GM12878 (cell line): Measurements from ENCODE around the gene ZBTB16. TPM values are rescaled to one million over a fixed set of nuclear protein-coding genes. Genes with fewer than 3 reads are reported as not detected.

Source experiments
- ATAC-seq: fragments of 200-7000 bp; cut with Tn5 transposase; 3 replicates; pipeline ENCODE4 v1.9.1; 2020; ENCODE audit warnings: mild to moderate bottlenecking, moderate library complexity
- BruUV-seq: library from RNA; stranded (reverse); fragments of 400-500 nt; replicated peaks from 2 replicates; lab custom pipeline; 2021; lab: Mats Ljungman, UMichigan
- CTCF ChIA-PET: fragments of 300-600 bp; sonication (Branson Sonifier 250); formaldehyde crosslinking; extraction: SDS; loops from one replicate; lab custom pipeline; 2021; ENCODE audit warnings: inconsistent platforms; lab: Yijun Ruan, JAX
- POLR2A ChIA-PET: fragments of 350-600 bp; formaldehyde crosslinking; extraction: SDS; loops from one replicate; lab custom pipeline; 2021; ENCODE audit warnings: inconsistent platforms; lab: Charles Lee
- RAD21 ChIA-PET: fragments of 300-600 bp; sonication (Branson Sonifier 250); formaldehyde crosslinking; loops from one replicate; lab custom pipeline; 2023; ENCODE audit warnings: antibody characterized with exemption; ENCODE audit not compliant: unreplicated experiment; lab: Charles Lee
- SMC1A ChIA-PET: fragments of 300-600 bp; sonication (Branson Sonifier 250); formaldehyde crosslinking; loops from one replicate; lab custom pipeline; 2023; ENCODE audit not compliant: unreplicated experiment, uncharacterized antibody; lab: Charles Lee
- DNase-seq: peaks from one replicate; pipeline ENCODE4 v3.0.0-alpha.2; 2011; ENCODE audit warnings: low read depth, low spot score
- FAIRE-seq: peaks from 3 replicates; lab custom pipeline; 2011; peaks lifted over from hg19 to GRCh38; lab: Jason Lieb, UNC
- H2AFZ ChIP-seq: 2 replicates; pipeline ENCODE4 v1.6.0; 2011; ENCODE audit warnings: low read depth, low read length, control low read depth; ENCODE audit not compliant: control insufficient read depth
- H3K27ac ChIP-seq: 2 replicates; pipeline ENCODE4 v1.5.1; 2011; ENCODE audit warnings: control low read depth; ENCODE audit not compliant: control insufficient read depth, insufficient read depth
- H3K27me3 ChIP-seq, 2 experiments: replicated peaks in 1 of 2; 2 replicates each; pipeline versions ENCODE4 v1.6.0 to v1.6.1; 2011; ENCODE audit warnings: low read length in 1 of 2; ENCODE audit not compliant: control insufficient read depth in 2 of 2, insufficient read depth in 2 of 2
- H3K36me3 ChIP-seq, 2 experiments: 2 replicates each; pipeline ENCODE4 v1.5.1; 2011; ENCODE audit warnings: low read length in 1 of 2; ENCODE audit not compliant: control insufficient read depth in 2 of 2, insufficient read depth in 2 of 2
- H3K4me1 ChIP-seq: 2 replicates; pipeline ENCODE4 v1.6.1; 2011; ENCODE audit warnings: mild to moderate bottlenecking, low read length, moderate library complexity, mixed read lengths; ENCODE audit not compliant: control insufficient read depth, insufficient read depth
- H3K4me2 ChIP-seq: 2 replicates; pipeline ENCODE4 v1.6.0; 2011; ENCODE audit warnings: control low read depth; ENCODE audit not compliant: control insufficient read depth, insufficient read depth
- H3K4me3 ChIP-seq: fragments of 200-600 bp; sonication (generic); 2 replicates; pipeline ENCODE4 v1.5.1; 2016
- H3K79me2 ChIP-seq: 2 replicates; pipeline ENCODE4 v1.6.0; 2011; ENCODE audit warnings: low read length; ENCODE audit not compliant: control insufficient read depth, insufficient read depth
- H3K9ac ChIP-seq: 2 replicates; pipeline ENCODE4 v1.8.0; 2011; ENCODE audit warnings: low read length, control low read depth, mixed read lengths; ENCODE audit not compliant: control insufficient read depth, insufficient read depth
- H3K9me3 ChIP-seq: replicated peaks from 3 replicates; pipeline ENCODE4 v1.5.1; 2011; ENCODE audit warnings: mild to moderate bottlenecking, low read length; ENCODE audit not compliant: control insufficient read depth, insufficient read depth
- H4K20me1 ChIP-seq: 2 replicates; pipeline ENCODE4 v1.6.0; 2011; ENCODE audit not compliant: control insufficient read depth, insufficient read depth
- CHD2 ChIP-seq: IDR thresholded peaks from 2 replicates; pipeline ENCODE4 v1.6.1; 2011; ENCODE audit warnings: low read depth, low read length, improper control_type of control experiment, borderline replicate concordance
- CHD4 ChIP-seq: fragments of 200-600 bp; sonication (generic); IDR thresholded peaks from 2 replicates; pipeline ENCODE4 v1.6.1; 2016; ENCODE audit warnings: mild to moderate bottlenecking
- GABPA ChIP-seq: IDR thresholded peaks from 2 replicates; pipeline ENCODE4 v1.6.1; 2014; ENCODE audit warnings: antibody characterized with exemption, low read depth, mild to moderate bottlenecking, inconsistent platforms
- JUNB ChIP-seq: IDR thresholded peaks from 2 replicates; pipeline ENCODE4 v1.6.1; 2016; ENCODE audit warnings: antibody characterized with exemption, mild to moderate bottlenecking
- RB1 ChIP-seq: fragments of 450-650 bp; formaldehyde crosslinking; IDR thresholded peaks from 2 replicates; pipeline ENCODE4 v1.6.1; 2017; ENCODE audit warnings: mild to moderate bottlenecking, borderline replicate concordance
- RBBP5 ChIP-seq: fragments of 200-600 bp; sonication (generic); conservative IDR thresholded peaks from 2 replicates; pipeline ENCODE4 v1.6.1; 2016
- SRF ChIP-seq, 2 experiments: IDR thresholded peaks; 2 replicates each; pipeline ENCODE4 v1.6.1; 2011; ENCODE audit warnings: low read depth in 2 of 2, low read length in 2 of 2, mild to moderate bottlenecking in 1 of 2, moderate library complexity in 1 of 2
- TCF7 ChIP-seq: IDR thresholded peaks from 2 replicates; pipeline ENCODE4 v1.6.1; 2014; ENCODE audit warnings: antibody characterized with exemption, borderline replicate concordance
- YBX1 ChIP-seq: fragments of 450-650 bp; IDR thresholded peaks from 2 replicates; pipeline ENCODE4 v1.6.1; 2016; ENCODE audit warnings: antibody characterized with exemption
- ZBTB11 ChIP-seq: fragments of 450-650 bp; formaldehyde crosslinking; IDR thresholded peaks from 2 replicates; pipeline ENCODE4 v1.5.0; 2022; ENCODE audit warnings: mild to moderate bottlenecking, missing genetic modification characterization
- ZBTB4 ChIP-seq: fragments of 450-650 bp; formaldehyde crosslinking; IDR thresholded peaks from 2 replicates; pipeline ENCODE4 v1.4.0; 2022; ENCODE audit warnings: mild to moderate bottlenecking, moderate library complexity
- ZNF24 ChIP-seq: fragments of 450-650 bp; IDR thresholded peaks from 2 replicates; pipeline ENCODE4 v1.6.1; 2017; ENCODE audit warnings: antibody characterized with exemption, mild to moderate bottlenecking
- ZNF274 ChIP-seq: IDR thresholded peaks from one replicate; pipeline ENCODE4 v1.8.0; 2011; ENCODE audit not compliant: insufficient read length, insufficient read depth
- WGBS: methylation state at CpG from one replicate; pipeline ENCODE4 v1.1.6; 2016; ENCODE audit warnings: low lambda C conversion rate; ENCODE audit not compliant: insufficient replicate concordance, insufficient coverage; ENCODE audit errors: missing lambda C conversion rate; 5-methylcytosine and 5-hydroxymethylcytosine counted together
- in situ Hi-C: fragments of 300-500 bp; cut with MboI; formaldehyde crosslinking; loops from 9 replicates; pipeline ENCODE4 v1.14.3; 2018; ENCODE audit warnings: mixed read lengths
- intact Hi-C: fragments of 100-400 bp; cut with micrococcal nuclease; formaldehyde crosslinking; loops from one replicate; pipeline ENCODE4 v1.14.2; 2022; ENCODE audit not compliant: unreplicated experiment
- polyA plus RNA-seq, 11 experiments: library from polyadenylated mRNA; depleted of rRNA in 4 of 11; unstranded in 6 of 11; stranded (reverse) in 5 of 11; fragments of >200 nt; fragmentation: Nextera tagmentation in 4 of 11; fragmentation: Illumina TruSeq in 1 of 11; extraction: Ambion mirVana in 4 of 11; extraction: Trizol in 1 of 11; gene quantifications; 1 replicate in 1 of 11; 2 replicates in 10 of 11; pipeline versions ENCODE4 v1.2.1 to v1.2.3, GENCODE V29; 2011 to 2016; ENCODE audit warnings: inconsistent platforms in 2 of 11, missing spikeins in 2 of 11, low read depth in 1 of 11
- total RNA-seq, 4 experiments: library from RNA; depleted of rRNA in 3 of 4; stranded (reverse); fragments of >200 nt in 3 of 4; fragmentation: Illumina TruSeq in 1 of 4; extraction: Trizol in 1 of 4; gene quantifications; 2 replicates each; pipeline versions ENCODE4 v1.2.1 to v1.2.3, GENCODE V29; 2013 to 2021

Gene ZBTB16
- total and polyA plus RNA-seq, 10 of the 15 experiments (the other 5 are each of a cell fraction or from before 2014, with no cell fraction given), result 0.38 TPM; not detected in 9

GRCh38 chr11:114253771-114254170 is 194.3 kb downstream of the ZBTB16 start (continued):
- TF ChIP-seq ZBTB4 (CRISPR knock-in tag) (no peak), YBX1 (no peak), TCF7 (no peak), JUNB (no peak), CHD2 (no peak), CHD4 (no peak)
- TF ChIP-seq, all 136 proteins: peak for 0

- Histone ChIP-seq H3K27me3 (peaks cover 0 to 4% of the 10 kb centered on the region in 2 experiments; a peak in 2 of 4 replicates), H3K79me2 (no peaks in the 10 kb centered on the region), H3K4me3 (no peak overlapping the region), H3K4me1 (no peaks in the 10 kb centered on the region), H3K9me3 (no peaks in the 10 kb centered on the region), H3K27ac (no peak overlapping the region), H3K36me3 (no peaks in the 10 kb centered on the region), H4K20me1 (no peaks in the 10 kb centered on the region), H2AFZ (no peak overlapping the region), H3K4me2 (no peak overlapping the region)
- BruUV-seq, result no TSS peak
- SMC1A ChIA-PET, result no interaction called here
- CTCF ChIA-PET, result no interaction called here
- RAD21 ChIA-PET, result no interaction called here
- TF ChIP-seq RBBP5 (no peak), ZBTB11 (CRISPR knock-in tag) (no peak), GABPA (no peak), SRF (IDR thresholded peaks at IDR 0.05; ENCODE audit: low read depth in 2 of 2, low read length in 2 of 2) (no peak), ZNF274 (no peak), ZNF24 (no peak), RB1 (no peak)
- TF ChIP-seq, all 136 proteins: peak for 0
- 53% methylated on average over 10 of the region's 14 CpGs for WGBS
- in situ Hi-C loops, result no loop called here
- ATAC-seq (no peak), FAIRE-seq (no peak), DNase-seq (no peak)
- intact Hi-C loops, result no loop called here
- no peak overlapping the region for H3K9ac ChIP-seq
- POLR2A ChIA-PET, result no interaction called here
Measured at GRCh38 chr11:114254571-114255146, 195.1 kb downstream of the ZBTB16 start.
